ENCODE measurements around the gene APOO.
A peak's percentile ranks its signal among the peaks of the same experiment; 100 is the strongest.

APOO gene

GRCh38 chrX:23919148-23919547, 11.4 kb upstream of the APOO start:
- H3K27me3 ChIP-seq: no peaks in the 10 kb centered on the region
- H3K9me3 ChIP-seq: peaks cover 0 to 14% (median 0%) of the 10 kb centered on the region in 3 donors
- intact Hi-C loops (cut with DNase I; ENCODE audit: low total_unique reads): no loop called here
- H3K27ac ChIP-seq: no peak overlapping the region
- TF ChIP-seq CTCF (IDR thresholded peaks at IDR 0.05): no peak
- H3K36me3 ChIP-seq: no peaks in the 10 kb centered on the region
- H3K4me3 ChIP-seq: no peak overlapping the region
- no peak for DNase-seq
- no peaks in the 10 kb centered on the region for H3K4me1 ChIP-seq

GRCh38 chrX:23911126-23911835, 3.5 kb upstream of the APOO start:
- Histone ChIP-seq H3K9me3 (no peaks in the 10 kb centered on the region), H3K4me3 (no peak overlapping the region), H3K27me3 (no peaks in the 10 kb centered on the region), H3K36me3 (no peaks in the 10 kb centered on the region), H3K4me1 (peaks cover 0 to 12% (median 2%) of the 10 kb centered on the region in 4 donors), H3K27ac (no peak overlapping the region)
- intact Hi-C loops (cut with DNase I; ENCODE audit: low total_unique reads): no loop called here
- TF ChIP-seq CTCF (IDR thresholded peaks at IDR 0.05): no peak
- DNase-seq: no peak

- Histone ChIP-seq H3K4me3 (peak overlapping the region; percentile 64 to 70), H3K4me1 (peaks cover 0 to 12% (median 2%) of the 10 kb centered on the region in 4 donors), H3K27me3 (no peaks in the 10 kb centered on the region), H3K36me3 (no peaks in the 10 kb centered on the region), H3K27ac (peak overlapping the region; percentile 78 to 89), H3K9me3 (no peaks in the 10 kb centered on the region)
- TF ChIP-seq CTCF (IDR thresholded peaks at IDR 0.05): no peak
- intact Hi-C loops (cut with DNase I; ENCODE audit: low total_unique reads): loop anchor here (10.0 kb wide), 2 partner anchors 146 to 246 kb away; partner anchors contain the start of gene EIF2S3
- no peak for DNase-seq
Observed at GRCh38 chrX:23908219-23909004, 674 bp upstream of the APOO start.

- Histone ChIP-seq H3K9me3 (no peaks in the 10 kb centered on the region), H3K36me3 (no peaks in the 10 kb centered on the region), H3K27ac (peak overlapping the region; percentile 78 to 89), H3K4me1 (peaks cover 0 to 15% (median 3%) of the 10 kb centered on the region in 4 donors), H3K4me3 (peak overlapping the region; percentile 64 to 70), H3K27me3 (no peaks in the 10 kb centered on the region)
- TF ChIP-seq CTCF (IDR thresholded peaks at IDR 0.05): no peak
- intact Hi-C loops (cut with DNase I; ENCODE audit: low total_unique reads): loop anchor here (2.0 to 10.0 kb wide), 3 partner anchors 118 to 248 kb away; partner anchors contain the start of gene EIF2S3
- DNase-seq: no peak
Observed at GRCh38 chrX:23907111-23907497, 634 bp downstream of the APOO start.

- Histone ChIP-seq H3K4me3 (no peak overlapping the region), H3K9me3 (no peaks in the 10 kb centered on the region), H3K36me3 (no peaks in the 10 kb centered on the region), H3K27ac (no peak overlapping the region), H3K27me3 (no peaks in the 10 kb centered on the region), H3K4me1 (peaks cover 0 to 36% (median 6%) of the 10 kb centered on the region in 4 donors)
- intact Hi-C loops (cut with DNase I; ENCODE audit: low total_unique reads): loop anchor here (5.0 to 10.0 kb wide), 3 partner anchors 151 to 251 kb away; partner anchors contain the start of gene EIF2S3
- no peak for DNase-seq
- no peak for TF ChIP-seq CTCF (IDR thresholded peaks at IDR 0.05)
Observed at GRCh38 chrX:23904096-23904495, 3.6 kb downstream of the APOO start.
